Osteocyte (in vitro differentiated cells): ENCODE measurements around the gene NCOR1. TPM values are rescaled to one million over a fixed set of nuclear protein-coding genes. Genes with fewer than 3 reads are reported as not detected.

Experiments used
- DNase-seq: peaks from one replicate; pipeline ENCODE4 v3.0.0; 2021; ENCODE audit warnings: mixed read lengths; ENCODE audit not compliant: unreplicated experiment; ENCODE audit errors: extremely low spot score
- H3K27ac Mint-ChIP-seq: one replicate; pipeline ENCODE4 v1.8.0; 2021; ENCODE audit warnings: mild to moderate bottlenecking, mixed read lengths; ENCODE audit not compliant: unreplicated experiment
- H3K27me3 Mint-ChIP-seq: one replicate; pipeline ENCODE4 v1.8.0; 2021; ENCODE audit warnings: mixed read lengths; ENCODE audit not compliant: unreplicated experiment
- H3K36me3 Mint-ChIP-seq: one replicate; pipeline ENCODE4 v1.8.0; 2021; ENCODE audit warnings: mixed read lengths; ENCODE audit not compliant: unreplicated experiment
- H3K4me1 Mint-ChIP-seq: one replicate; pipeline ENCODE4 v1.8.0; 2021; ENCODE audit warnings: mixed read lengths; ENCODE audit not compliant: unreplicated experiment
- H3K4me3 Mint-ChIP-seq: one replicate; pipeline ENCODE4 v1.8.0; 2021; ENCODE audit warnings: mild to moderate bottlenecking, moderate library complexity, mixed read lengths; ENCODE audit not compliant: unreplicated experiment
- H3K9me3 Mint-ChIP-seq: one replicate; pipeline ENCODE4 v1.8.0; 2021; ENCODE audit warnings: mixed read lengths; ENCODE audit not compliant: unreplicated experiment
- CTCF ChIP-seq: fragments of 200-600 bp; sonication (generic); IDR thresholded peaks from 2 replicates; pipeline ENCODE4 v1.5.0; 2021; ENCODE audit warnings: antibody characterized with exemption, mild to moderate bottlenecking, moderate library complexity
- total RNA-seq: library from RNA; stranded (reverse); gene quantifications from 2 replicates; pipeline ENCODE4 v1.2.1, GENCODE V29; 2021

The NCOR1 gene
- total RNA-seq, 1 donor from 2014 or later, result 132 TPM

- Mint-ChIP-seq H3K4me3 (no peak overlapping the region), H3K36me3 (peaks cover 61% of the 10 kb centered on the region), H3K9me3 (peaks cover 12% of the 10 kb centered on the region), H3K27ac (peak overlapping the region; percentile 52), H3K4me1 (peaks cover 6% of the 10 kb centered on the region), H3K27me3 (no peaks in the 10 kb centered on the region)
- TF ChIP-seq CTCF, result no peak
- DNase-seq, result no peak
Observed at GRCh38 chr17:16052486-16052885, 162.8 kb downstream of the NCOR1 start.

GRCh38 chr17:16050844-16051243, 164.5 kb downstream of the NCOR1 start:
- no peak for TF ChIP-seq CTCF
- Mint-ChIP-seq H3K9me3 (peaks cover 12% of the 10 kb centered on the region), H3K4me3 (no peak overlapping the region)

GRCh38 chr17:16048811-16049449, 166.4 kb downstream of the NCOR1 start:
- H3K27ac Mint-ChIP-seq, result no peak overlapping the region
- no peak for TF ChIP-seq CTCF

More at GRCh38 chr17:16050844-16051243, 164.5 kb downstream of the NCOR1 start:
- DNase-seq, result no peak
- H3K4me1 Mint-ChIP-seq, result peaks cover 6% of the 10 kb centered on the region
- no peak overlapping the region for H3K27ac Mint-ChIP-seq
- H3K36me3 Mint-ChIP-seq, result peaks cover 64% of the 10 kb centered on the region
- no peaks in the 10 kb centered on the region for H3K27me3 Mint-ChIP-seq

GRCh38 chr17:16046966-16047365, 168.4 kb downstream of the NCOR1 start:
- no peaks in the 10 kb centered on the region for H3K4me1 Mint-ChIP-seq
- peaks cover 53% of the 10 kb centered on the region for H3K36me3 Mint-ChIP-seq
- TF ChIP-seq CTCF, result no peak
- H3K9me3 Mint-ChIP-seq, result no peaks in the 10 kb centered on the region
- no peak overlapping the region for H3K27ac Mint-ChIP-seq
- H3K4me3 Mint-ChIP-seq, result no peak overlapping the region
- no peak for DNase-seq
- no peaks in the 10 kb centered on the region for H3K27me3 Mint-ChIP-seq

More at GRCh38 chr17:16048811-16049449, 166.4 kb downstream of the NCOR1 start:
- no peak for DNase-seq
- H3K9me3 Mint-ChIP-seq, result peaks cover 12% of the 10 kb centered on the region
- peaks cover 6% of the 10 kb centered on the region for H3K4me1 Mint-ChIP-seq
- no peak overlapping the region for H3K4me3 Mint-ChIP-seq
- no peaks in the 10 kb centered on the region for H3K27me3 Mint-ChIP-seq
- peaks cover 57% of the 10 kb centered on the region for H3K36me3 Mint-ChIP-seq

GRCh38 chr17:16044487-16044886, 170.8 kb downstream of the NCOR1 start:
- Mint-ChIP-seq H3K4me3 (no peak overlapping the region), H3K9me3 (no peaks in the 10 kb centered on the region), H3K4me1 (no peaks in the 10 kb centered on the region), H3K36me3 (peaks cover 61% of the 10 kb centered on the region), H3K27ac (no peak overlapping the region), H3K27me3 (no peaks in the 10 kb centered on the region)
- TF ChIP-seq CTCF, result no peak
- DNase-seq, result no peak
